AG08396 (cell line): ENCODE data around the gene FCHO2.

ENCODE experiments used
- DNase-seq: peaks from one replicate; pipeline ENCODE4 v3.0.0; 2012; ENCODE audit warnings: low spot score, mixed read lengths

The FCHO2 gene

DNA sequence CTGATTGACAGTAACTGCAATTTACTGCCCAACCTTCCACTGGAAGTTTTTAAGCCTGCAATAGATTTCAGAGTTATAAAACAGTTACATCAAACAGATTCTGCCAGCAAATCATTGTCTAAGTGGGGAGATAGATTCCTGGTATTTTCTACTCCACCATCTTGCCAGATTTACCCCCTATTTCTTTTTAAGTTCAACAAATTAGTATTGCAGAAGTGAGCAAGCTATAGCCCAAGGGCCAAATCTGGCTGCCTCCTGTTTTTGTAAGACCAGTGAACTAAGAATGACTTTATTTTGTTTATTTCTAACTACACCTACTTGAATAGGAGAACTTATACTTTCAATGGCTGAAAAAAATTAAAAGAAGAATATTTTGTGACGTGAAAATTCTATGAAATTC, 155.7 kb downstream of the FCHO2 start:
- DNase-seq, result no peak

DNA sequence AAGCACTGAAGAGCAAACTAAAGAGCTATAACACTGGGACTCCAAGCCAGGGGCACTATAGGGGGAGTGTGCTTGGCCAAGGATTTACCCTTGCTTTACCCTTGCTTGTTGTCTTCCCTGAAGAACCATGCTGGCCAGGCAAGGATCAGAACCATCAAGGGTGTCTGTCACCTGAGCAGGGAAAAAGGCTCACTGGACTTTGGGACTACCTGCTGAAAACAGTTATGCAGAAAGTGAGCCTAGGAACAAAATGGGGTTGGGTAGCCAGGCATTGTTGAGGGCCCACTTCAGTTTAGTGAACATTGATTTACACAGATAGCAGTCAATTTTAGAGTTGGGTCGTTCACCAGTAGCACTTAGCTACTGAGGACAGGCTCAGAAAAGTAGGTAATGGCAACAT, 156.5 kb downstream of the FCHO2 start:
- no peak for DNase-seq

DNA sequence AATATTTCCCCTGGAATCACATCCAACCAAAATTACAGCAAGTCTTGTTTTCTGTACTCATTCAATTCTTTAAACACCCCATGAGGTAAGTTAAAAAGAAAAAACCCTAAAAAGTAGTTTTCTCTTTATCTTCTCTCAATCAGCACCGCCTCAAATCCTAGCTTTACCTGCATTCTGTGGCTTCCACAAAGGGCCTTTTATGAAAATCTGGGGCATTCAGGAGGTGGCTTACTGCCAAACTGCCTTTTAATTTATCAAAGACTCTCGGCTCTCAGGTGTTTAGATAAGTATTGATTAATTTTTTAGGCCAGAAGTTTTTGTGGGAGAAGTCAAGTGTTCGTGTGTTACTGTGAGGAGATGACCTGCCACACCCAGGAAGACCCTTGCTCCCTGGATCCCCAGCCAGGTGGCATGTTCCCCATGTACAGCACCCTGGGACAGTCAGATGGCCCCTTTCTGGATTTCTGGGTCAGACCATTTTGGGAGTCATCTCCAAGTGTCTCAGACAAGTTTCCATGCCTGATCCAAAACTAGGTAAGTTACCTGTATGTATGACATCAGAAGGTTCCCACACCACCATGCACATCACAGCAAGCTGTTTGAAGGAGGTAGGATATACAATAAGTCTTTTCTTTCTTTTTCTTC, 158.3 kb downstream of the FCHO2 start:
- DNase-seq, result no peak

DNA sequence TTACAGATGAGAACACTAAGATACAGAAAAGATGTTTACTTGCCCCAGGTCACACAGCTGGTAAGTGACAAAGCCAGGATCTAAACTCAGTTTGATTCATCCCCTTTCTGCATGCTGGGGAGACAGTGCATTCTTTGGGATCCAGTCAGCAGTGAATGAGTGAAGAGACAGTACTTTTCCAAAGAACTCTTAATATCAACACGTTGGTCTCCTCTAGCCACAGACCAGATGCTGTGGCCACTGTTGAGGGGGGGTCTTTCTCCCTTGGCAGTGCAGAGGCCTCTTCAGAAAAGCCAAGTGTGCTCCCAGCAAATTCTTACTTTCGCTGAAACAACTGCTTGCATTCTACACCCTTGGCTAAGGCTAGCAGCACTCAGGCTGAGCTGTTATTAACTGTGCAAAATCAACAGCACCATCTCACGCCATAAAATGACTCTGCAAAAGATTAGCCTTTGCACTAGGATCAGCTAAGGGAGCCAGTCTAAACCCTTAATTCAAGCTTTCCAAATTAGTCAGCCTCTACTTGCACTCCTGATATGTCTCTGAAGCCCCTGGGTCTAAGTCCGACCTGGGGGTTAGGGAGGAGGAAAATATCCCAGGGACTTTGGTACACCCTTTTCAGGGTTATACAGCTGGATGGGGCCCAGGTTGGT, 159.7 kb downstream of the FCHO2 start:
- DNase-seq, result peak; percentile 80

DNA sequence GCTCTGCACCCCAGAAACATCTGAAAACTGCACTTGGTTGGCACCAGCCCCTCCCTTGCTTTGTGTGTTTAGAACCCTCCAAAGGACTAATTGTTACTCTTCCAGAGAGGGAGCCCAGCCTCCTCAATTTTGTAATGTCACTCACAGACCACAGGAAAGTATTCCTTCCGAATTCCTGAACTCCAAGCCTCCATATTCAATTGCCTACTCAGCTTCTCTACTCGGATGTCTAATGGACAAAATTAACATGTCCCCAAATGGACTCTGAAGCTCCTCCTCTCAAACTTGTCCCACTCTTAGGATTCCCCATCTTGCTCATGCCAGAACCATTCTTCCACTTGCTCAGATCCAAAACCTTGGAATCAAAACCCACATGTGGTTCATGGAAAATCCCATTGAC, 160.7 kb downstream of the FCHO2 start:
- no peak for DNase-seq

DNA sequence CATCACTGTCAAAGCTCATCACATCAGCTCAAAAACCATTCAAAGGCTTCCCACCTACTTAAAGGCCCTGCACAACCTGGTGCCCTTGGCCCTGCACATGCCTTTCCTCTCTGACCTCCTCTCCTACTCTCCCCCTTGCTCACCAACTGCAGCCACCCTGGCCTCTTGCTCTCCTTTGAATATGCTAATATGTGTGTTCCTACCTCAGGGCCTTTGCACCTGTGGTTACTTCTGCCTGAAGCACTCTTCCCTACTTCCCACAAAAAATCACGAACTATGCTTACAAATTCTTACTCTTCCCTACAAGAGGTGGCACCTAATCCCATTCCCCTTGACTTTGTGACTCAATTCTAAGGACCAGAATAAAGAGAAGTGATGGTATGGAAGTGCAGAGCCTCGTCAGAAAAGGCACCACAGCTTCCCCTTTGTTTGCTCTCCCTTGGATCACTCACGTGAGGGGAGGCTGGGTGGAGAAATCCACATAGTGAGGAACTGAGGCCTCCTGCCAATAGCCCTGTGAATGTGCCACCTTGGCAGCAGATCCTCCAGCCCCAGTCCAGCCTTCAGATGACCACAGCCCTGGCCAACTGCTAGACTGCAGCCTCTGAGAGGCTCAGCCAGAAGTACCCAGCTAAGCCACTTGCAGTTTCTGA, 161.4 kb downstream of the FCHO2 start:
- no peak for DNase-seq

DNA sequence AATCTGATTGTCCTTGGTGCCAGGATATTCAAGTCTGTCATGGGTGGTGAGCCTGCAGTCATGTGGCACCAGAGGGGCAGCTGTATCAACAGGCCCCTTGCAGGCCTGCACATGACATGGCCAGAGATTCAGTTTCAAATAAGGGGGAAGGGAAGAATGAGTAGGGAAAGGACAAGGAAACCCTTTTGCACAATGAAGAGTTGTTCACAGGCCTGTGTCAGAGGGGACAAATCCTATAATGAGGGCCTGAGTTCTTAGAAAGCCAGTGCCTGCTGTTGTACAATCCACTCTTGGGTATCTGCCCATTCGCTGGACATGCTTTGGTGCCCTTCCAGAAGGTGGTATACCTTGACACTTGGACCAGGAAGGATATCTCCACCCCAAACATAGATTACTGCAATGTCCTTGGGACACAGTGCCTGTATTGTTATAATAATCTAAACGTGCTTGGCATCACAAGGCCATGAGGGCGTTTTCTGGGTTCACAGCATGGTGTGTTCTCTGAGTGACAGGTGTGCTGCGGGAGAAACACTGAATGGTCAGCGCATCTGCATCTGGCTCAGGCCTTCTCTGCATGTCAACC, 162.6 kb downstream of the FCHO2 start:
- no peak for DNase-seq

DNA sequence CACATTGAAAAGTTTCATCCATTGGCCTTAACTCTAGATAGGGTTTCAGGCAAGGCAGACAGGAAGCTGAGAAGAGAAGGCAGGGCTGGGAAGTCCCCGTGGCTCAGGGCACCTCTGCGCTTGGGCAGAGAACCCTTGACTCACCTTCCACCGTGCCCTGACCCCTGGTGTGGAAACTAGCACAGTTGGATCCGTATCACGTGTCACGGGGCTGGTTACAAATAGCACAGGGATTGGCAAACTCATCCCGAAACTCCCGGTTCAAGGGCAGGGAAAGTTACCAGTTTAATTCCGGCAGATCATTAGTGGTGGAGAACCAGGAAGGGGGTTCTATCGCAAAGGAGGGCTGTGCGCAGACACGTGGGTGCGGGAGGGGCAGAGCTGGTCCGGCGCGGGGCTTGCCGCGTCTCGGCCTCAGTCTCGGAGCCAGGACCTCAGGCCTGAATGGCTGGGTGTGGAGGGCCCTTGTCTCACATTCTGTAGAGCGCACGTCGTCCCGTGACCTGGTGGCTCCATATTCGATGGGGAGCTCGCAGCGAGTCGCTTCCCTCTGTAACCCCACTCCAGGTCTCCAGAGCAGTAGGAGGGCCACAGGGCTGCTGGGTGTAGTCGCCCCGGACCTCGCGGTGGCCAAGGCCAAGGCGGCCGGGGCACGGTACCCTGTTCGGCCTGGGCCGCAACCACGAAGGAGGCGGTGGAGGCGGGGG, 163.8 kb downstream of the FCHO2 start:
- no peak for DNase-seq

DNA sequence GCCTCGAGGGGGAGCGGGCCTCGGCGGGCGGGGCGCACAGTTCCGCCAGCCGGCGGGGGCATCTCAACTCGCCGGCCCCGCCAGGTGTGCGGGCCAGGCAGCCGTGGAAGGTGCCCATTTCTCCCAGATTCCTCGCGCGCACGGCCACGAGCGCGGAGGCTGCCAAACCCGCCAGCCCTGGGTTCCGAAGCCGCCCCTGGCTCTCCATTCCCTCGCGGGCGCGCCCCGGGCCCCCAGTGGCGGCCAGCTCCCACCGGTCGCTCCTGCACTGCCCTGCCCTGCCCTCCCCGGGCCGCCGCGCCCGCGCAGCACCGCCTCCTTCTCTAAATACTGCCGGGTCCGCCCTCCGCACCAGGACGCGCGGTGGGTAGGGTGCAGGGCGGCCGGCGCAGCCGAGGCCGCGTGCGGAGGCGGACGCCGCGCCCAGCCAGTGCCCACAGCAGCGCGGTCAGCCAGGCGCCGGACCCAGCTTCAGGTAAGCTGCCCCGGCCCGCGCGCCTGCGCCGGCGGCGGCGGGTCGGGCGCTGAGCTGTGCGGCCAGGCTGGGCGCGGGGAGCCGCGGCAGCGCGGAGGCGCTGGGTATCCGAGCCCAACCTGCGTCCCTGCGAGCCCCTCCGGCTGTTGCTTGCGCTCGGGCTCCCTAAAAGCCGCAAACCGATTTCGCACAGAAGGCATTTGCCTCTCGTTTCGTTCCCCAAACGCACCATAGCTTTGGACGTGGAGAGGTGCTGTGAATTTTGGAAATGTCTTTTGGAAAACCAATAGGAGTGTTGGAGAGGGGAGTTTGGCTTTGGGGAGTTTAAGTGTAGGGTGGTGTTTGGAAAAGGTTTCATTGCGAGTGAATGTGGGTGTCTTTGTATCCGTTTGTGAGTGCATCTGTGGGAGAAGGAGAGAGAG, 164.6 kb downstream of the FCHO2 start, which contains the start of gene TMEM171:
Gene TMEM171, plus strand, starts transcription at position 354 of the 897 bp plus-strand sequence. CDS start 2,799 bp downstream, outside the sequence.
- DNase-seq, result peak; percentile 69

DNA sequence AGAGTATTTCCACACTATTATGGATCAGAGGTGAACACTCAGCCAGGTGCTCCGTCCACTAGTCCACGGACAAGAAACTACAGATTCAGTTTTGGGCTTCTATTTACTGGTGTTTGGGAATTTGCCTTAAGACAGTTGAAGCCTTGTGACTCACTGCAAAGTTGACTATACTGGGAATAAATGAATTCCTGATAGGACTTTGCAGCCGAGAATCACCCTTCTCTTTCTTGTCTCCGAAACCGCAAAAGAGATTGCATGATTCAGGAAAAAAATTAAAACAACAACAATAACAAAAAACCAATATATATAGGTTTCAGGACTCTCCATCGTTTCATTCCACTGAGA, 165.2 kb downstream of the FCHO2 start:
- DNase-seq, result no peak

DNA sequence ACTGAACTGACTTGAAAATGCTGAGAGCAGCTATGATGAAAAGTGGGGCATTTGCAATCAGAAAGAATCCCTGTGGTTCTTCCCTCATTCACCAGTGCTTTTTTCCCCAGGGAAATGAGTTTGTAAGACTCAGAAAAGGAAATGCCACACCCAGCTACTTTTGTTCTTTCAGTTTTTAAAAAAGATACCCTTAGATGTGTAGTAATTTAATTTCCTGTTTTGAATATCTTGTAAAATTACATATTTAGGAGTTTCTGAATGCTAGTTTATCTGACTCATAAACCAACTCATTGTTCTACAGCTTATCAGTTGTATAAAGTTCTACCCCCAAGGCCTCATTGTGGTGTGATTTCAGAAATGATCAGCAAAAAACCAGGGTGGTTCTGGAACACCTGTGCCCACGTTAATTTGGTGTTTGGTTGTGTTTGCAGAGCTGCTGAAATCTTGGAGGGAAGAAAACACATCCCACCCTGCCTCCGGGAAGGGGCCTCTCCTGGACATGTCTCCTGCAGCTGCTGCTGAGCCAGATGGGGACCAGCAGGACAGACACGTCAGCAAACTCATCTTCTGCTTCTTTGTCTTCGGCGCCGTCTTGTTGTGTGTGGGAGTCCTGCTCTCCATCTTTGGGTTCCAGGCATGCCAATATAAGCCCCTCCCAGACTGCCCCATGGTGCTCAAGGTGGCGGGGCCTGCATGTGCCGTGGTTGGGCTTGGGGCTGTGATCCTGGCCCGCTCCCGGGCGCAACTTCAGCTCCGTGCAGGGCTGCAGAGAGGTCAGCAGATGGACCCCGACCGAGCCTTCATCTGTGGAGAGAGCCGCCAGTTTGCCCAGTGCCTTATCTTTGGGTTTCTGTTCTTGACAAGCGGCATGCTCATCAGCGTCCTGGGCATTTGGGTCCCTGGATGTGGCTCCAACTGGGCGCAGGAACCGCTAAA, 167.3 kb downstream of the FCHO2 start:
- DNase-seq, result no peak

DNA sequence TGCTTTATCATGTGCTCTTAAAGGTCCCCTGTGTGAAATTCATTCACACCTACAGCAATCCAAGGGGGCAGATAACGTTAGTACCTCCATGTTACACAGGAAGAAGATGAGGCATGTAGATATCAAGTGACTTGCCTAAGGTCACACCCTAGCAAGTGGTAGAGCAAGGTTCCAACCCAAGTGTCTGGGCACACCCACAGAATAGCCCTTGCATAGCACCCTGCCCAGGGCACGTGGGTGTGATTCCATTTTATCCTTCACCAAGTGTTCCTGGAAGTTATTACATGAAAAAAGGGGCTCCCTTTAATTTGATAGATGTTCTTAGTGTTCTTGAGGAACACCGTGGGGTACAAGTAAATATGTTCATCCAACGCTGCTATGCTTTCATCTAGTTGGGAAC, 169.4 kb downstream of the FCHO2 start:
- no peak for DNase-seq

DNA sequence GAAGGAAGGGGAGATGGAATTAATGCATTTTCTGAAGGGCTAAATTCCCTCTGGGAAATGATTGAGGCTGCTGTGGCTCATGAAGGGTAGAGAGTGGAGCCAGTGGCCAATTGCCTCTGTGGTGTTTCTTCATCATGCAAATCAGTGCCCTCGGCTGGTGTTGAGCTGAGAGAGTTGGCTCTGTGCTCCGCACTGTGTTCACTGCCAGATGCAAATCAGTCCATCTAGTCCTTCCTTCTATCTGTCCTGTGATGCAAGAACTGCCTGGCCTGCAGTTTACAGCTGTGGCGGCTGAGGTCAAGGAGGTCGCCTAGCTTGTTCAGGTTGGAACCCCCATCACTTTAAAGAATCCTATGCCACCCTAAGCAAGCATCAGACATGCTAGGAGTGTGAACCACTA, 170.5 kb downstream of the FCHO2 start:
- no peak for DNase-seq

DNA sequence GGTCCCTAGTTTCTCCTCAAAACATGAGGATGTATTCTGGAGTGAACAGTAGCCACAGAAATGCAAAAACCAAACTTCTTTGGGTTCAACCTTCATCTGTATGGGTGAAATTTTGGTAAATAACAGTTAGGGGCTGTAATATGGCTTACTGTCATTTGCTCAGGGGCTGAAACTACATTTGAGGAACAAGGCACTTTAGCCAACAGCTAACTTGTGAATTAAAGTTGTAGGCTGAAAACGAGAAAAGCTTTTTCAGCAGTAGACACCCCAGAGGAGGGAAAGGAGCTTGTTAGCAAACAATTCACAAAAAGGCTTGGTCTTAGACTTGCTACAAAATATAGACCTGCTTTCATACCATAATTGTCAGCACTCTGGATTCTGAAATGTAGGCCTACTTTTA, 171.1 kb downstream of the FCHO2 start:
- DNase-seq, result no peak

DNA sequence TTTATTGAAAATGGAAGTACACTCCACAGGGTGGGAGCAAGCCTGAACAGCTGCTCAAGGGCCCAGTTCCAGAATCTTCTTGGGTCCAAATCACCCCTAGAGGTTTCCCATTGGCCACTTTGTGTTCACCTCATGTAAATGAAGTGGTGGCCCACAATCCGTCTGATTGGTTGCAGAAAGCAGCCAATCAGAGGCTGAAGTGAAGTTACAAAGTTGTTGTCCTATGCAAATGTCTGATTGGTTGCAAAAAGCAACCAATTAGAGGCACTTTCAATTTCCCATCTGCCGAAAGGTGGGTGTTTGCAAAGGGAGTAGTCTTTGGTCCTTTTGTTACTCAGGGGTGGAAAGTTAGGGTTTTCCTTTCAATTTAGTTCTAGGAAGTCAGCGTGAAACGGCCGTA, 173.3 kb downstream of the FCHO2 start:
- DNase-seq, result no peak

DNA sequence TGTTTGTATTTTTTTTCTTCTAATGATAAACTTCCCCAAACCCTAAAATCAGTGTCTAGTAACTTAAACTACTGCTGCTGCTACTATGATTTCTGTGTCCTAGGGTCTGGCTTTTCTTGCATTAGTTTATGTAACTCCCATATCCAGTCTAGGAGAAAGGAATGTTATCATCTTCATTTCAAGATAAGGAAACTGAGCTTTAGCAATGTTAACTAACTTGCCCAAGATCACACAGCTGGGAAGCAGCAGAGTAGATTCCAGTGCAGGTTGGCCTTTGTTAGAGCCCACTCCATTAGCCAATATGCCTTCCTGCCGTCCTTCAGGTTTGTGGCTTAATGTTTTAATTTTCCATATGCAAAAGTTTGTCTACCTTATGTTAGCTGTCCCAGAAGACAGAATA, 175.0 kb downstream of the FCHO2 start:
- DNase-seq, result no peak

DNA sequence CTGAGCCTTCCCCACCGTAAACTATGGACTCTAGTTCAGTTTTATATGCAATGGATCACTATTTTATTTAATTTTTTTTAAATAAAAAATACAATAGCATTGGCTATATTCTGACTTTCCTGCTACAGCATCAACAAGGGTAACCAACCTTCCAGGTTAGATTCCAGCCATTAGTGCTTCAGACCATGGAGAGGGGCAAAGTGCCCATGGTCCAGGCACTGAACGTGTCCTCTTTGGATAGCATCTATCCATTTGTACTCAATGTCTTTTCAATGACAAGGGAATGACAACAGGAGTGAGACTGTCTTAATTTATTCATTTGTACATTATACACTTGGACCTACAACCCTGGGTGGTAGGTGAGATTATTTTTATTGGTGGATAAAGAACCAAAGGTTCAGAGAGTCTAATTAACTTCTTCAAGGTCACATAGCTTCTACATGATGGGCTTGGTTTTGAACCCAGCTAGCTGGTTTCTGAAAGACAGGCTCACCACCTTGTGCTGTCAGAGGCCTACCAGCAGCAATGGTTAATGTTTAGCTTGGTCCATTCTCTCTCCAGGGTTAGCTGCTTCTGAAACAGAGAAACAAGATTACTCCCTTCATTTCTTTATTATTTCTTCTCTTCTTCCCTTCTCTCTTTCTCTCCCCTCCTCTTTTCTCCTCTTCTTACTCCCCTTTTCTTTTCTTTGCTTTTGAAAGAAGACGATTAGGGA, 176.0 kb downstream of the FCHO2 start:
- no peak for DNase-seq

DNA sequence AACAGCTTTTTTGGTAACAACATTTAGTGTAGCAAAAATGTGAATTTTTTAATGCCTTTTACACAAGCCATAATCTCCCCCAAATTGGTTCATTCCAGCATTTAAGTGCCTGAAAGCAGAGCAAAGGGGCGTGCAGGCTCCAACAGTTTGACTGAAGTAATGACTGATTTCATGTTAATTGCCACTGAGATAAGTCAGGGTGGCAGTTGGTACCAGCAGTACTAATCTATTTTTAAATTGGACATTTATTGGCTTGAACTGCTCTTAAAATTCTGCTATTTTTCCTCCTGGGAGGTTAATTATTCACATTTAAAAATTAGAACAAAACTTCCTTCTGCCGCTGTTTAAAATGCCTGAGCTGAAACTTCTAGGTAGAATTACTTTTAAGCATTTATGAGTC, 176.9 kb downstream of the FCHO2 start:
- DNase-seq, result no peak

DNA sequence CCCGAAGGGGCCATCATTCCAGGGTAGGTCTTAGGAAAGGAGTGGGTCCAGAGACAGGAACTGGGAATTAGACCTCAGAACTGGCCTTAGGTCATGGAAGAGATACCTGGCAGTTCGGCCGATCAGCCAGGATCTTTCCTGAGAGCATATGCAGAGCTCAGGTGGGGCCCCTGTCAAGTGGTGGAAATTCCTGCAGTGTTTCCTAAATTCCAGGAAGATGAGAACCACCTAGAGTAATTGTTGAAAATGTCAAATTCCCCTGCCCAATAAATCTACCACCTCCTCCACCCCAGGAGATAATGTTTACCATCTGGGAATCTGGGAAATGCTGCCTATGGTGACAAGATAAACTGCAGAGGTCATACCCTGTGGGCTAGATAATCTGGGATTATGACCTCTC, 179.2 kb downstream of the FCHO2 start:
- no peak for DNase-seq
